ENCODE data around the gene PRPF8. TPM values are rescaled to one million over a fixed set of nuclear protein-coding genes. Genes with fewer than 3 reads are reported as not detected.

The PRPF8 gene
- total and polyA plus RNA-seq, 2 of the 13 experiments (the other 11 are each of a cell fraction or from before 2014, with no cell fraction given), result 112 to 179 TPM

GRCh38 chr17:1649844-1650501 lies 34.7 kb downstream of the PRPF8 start, which contains the start of gene RILP (continued):
- TF ChIP-seq ZNF761 (CRISPR knock-in tag; conservative IDR thresholded peaks at IDR 0.05) (0 out of 2 replicates have a peak, but pooled peaks have one; percentile 62), SOX5 (CRISPR knock-in tag; IDR thresholded peaks at IDR 0.05; ENCODE audit: borderline replicate concordance) (peak; percentile 60), GABPA (IDR thresholded peaks at IDR 0.05; ENCODE audit: low read depth, low read length) (no peak), GABPA (CRISPR knock-in tag; IDR thresholded peaks at IDR 0.05; ENCODE audit: low read depth) (peak; percentile 65), ZNF672 (CRISPR knock-in tag; IDR thresholded peaks at IDR 0.05) (no peak), ZNF362 (CRISPR knock-in tag; IDR thresholded peaks at IDR 0.05; ENCODE audit: borderline replicate concordance) (peak; percentile 10; the same call in 1 of the 2 replicates), GMEB2 (CRISPR knock-in tag; IDR thresholded peaks at IDR 0.05; ENCODE audit: low read depth) (no peak), ZMAT3 (CRISPR knock-in tag; conservative IDR thresholded peaks at IDR 0.05) (peak; percentile 63; the same call in 1 of the 2 replicates), ZNF543 (CRISPR knock-in tag; IDR thresholded peaks at IDR 0.05) (peak; percentile 38; the same call in 1 of the 2 replicates), KDM6A (CRISPR knock-in tag; IDR thresholded peaks at IDR 0.05; ENCODE audit: low read depth) (peak; percentile 19; the same call in 1 of the 2 replicates), SP5 (CRISPR knock-in tag; IDR thresholded peaks at IDR 0.05; ENCODE audit: borderline replicate concordance, low read depth) (peak; percentile 78; the same call in 1 of the 2 replicates), ZNF101 (CRISPR knock-in tag; IDR thresholded peaks at IDR 0.05; ENCODE audit: borderline replicate concordance, low read depth) (no peak), RARG (CRISPR knock-in tag; IDR thresholded peaks at IDR 0.05; ENCODE audit: low read depth) (0 out of 2 replicates have a peak, but pooled peaks have one; percentile 52), TCF7L2 (IDR thresholded peaks at IDR 0.05; ENCODE audit: low read depth, low read length) (no peak), AKAP8 (CRISPR knock-in tag; IDR thresholded peaks at IDR 0.05) (peak; percentile 35; the same call in 1 of the 2 replicates), ZNF574 (CRISPR knock-in tag; IDR thresholded peaks at IDR 0.05) (peak; percentile 58; the same call in 1 of the 2 replicates), TGIF2 (CRISPR knock-in tag; IDR thresholded peaks at IDR 0.05) (peak; percentile 91), FOXP4 (CRISPR knock-in tag; IDR thresholded peaks at IDR 0.05) (peak; percentile 41; the same call in 1 of the 2 replicates), ZNF644 (CRISPR knock-in tag; IDR thresholded peaks at IDR 0.05; ENCODE audit: low read depth) (peak; percentile 72; the same call in 1 of the 2 replicates), ZBTB20 (CRISPR knock-in tag; IDR thresholded peaks at IDR 0.05; ENCODE audit: borderline replicate concordance, low read depth) (0 out of 2 replicates have a peak, but pooled peaks have one; percentile 25), ATF4 (CRISPR knock-in tag; IDR thresholded peaks at IDR 0.05) (0 out of 4 replicates have a peak, but pooled peaks of 1 of the 2 experiments have one; percentile 38), TBX3 (IDR thresholded peaks at IDR 0.05; ENCODE audit: borderline replicate concordance) (no peak)
